CD4-positive, alpha-beta T cell treated with Interferon gamma for 1 hour (primary cell): ENCODE data around the gene STARD13.

Experiments
- DNase-seq: peaks from one replicate; pipeline ENCODE4 v3.0.0-alpha.2; 2020

Gene STARD13

DNA sequence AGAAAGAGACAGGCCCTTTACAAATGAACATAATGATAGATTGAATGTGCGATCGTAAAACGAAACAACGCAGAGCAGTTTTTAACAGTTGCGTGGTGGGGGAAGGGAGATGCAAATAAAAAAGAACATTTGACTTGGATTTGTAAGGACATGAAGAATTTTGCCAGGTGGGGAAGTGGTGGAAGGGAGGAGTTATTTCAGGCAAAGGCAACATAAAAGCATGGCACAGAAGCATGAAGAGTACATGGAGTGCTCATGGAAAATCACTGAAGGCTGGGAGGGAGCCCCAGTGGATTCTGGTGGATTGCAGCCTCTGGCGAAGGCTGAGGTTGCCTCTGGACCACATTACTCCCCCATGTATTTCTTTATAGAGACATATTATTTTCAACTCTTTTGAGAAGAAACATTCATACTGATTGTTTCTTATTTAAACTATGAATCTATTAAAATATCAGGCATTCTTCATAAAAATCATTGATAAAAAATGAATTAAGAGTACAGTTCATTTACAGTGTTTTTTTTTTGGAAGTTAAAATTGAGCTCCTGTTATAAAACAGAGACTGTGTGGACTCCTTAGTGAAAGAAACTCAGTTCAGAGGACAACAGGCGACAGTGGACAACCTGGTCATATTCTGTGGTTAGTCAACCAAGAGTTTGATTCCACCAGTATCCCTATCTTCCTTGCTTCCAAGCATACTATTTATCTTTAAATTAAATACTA lies 57.5 kb downstream of the STARD13 start:
- no peak for DNase-seq

GRCh38 chr13:33224686-33225085 lies 60.9 kb downstream of the STARD13 start:
- no peak for DNase-seq

DNA sequence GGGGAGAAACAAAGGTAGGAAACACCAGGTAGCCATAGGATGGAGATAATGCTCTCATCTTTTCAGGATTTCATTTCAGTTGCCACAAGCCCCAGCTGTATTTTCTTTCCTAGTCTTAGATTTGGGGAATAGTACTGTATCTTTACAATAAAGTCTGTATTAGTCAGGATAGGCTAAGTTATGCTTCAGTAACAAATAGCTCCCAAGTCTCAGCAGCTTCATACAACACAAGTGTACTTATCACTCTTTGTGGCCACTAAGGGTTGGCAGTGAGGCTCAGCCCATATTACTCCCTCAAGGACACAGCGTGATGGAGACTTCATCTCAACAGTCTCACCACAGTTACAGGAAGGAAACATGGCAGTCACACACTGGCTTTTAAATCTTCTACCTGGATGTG lies 61.4 kb downstream of the STARD13 start:
- DNase-seq: no peak

GRCh38 chr13:33219926-33220325 lies 65.6 kb downstream of the STARD13 start:
- no peak for DNase-seq

GRCh38 chr13:33218426-33218825 lies 67.1 kb downstream of the STARD13 start:
- DNase-seq: no peak

- DNase-seq: no peak
These were observed 67.5 kb downstream of the STARD13 start for GRCh38 chr13:33218020-33218419.

GRCh38 chr13:33217256-33217655 lies 68.3 kb downstream of the STARD13 start:
- DNase-seq: no peak

DNA sequence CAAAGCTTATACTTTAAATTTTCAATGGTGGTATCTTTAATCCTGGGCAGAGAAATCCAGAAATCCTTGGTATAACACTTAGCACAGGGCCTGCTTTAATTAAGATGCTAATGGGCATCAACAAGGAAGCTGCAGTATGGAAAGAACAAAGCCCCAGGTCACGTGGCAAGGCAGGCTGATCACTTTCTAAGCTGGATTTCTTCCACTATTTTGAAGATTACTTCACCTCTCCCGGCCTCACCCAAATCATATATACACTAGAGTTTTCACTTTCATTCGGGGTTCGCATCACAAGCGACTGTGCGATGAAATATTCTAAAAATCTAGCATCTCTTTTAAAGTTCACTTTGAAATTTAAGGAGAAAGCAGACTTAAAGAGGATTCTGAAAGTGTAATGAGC lies 71.8 kb downstream of the STARD13 start:
- DNase-seq: no peak

DNA sequence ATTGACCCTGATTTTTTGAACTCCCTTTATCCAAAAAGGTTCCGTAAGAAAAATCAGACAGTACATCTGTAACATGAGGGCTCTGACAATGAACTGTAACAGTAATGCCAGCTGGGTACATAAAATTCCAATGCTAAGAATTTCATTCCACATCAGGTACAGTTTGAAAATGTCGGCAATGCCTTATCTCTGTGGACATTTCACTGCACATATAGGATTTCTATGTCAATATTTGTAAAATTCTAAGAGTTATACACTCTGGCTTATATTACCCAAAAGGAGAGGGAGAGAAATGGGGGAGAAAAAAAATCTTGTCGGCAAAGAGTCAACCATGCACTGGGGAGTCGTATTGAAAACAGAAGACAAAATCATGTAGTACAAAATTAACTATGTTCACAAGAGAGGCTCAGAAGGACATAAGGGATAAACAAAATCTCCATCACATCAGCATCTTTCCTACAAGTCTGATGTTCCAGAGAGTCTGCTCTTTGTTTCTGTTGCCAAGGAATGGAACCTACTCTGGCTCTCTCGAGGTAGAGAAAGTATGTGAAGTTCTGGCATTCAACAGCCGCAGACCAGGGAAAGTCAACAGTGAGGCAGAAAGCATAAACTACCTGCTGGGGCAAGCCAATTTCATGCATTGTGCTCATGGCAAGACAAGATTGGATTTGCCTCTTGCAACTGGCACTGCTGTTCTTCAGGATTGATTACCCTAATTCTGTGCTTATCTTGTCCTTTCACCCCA lies 72.4 kb downstream of the STARD13 start:
- DNase-seq: no peak

DNA sequence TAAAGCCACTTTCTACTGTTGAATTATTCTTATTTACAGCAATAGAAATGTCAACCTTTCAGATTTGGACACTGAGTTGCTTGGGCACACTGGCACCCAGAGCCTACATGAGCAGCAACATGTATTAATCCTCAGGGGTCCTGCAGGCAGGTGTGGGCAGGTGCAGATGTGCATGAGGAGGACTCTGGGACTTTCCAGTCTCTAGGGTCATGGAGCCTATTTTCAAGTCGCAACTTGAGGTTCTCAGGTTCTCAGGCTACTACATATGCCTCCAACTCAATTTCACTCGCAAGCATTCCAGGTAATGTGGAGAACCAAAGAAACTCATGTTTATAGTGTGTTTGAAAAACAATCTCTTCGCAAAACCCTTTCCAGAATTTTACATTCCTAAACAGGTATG lies 73.2 kb downstream of the STARD13 start:
- DNase-seq: no peak

- no peak for DNase-seq
These were observed 75.5 kb downstream of the STARD13 start for GRCh38 chr13:33210090-33210489.

- DNase-seq: no peak
These were observed 77.0 kb downstream of the STARD13 start for GRCh38 chr13:33208290-33209220.

DNA sequence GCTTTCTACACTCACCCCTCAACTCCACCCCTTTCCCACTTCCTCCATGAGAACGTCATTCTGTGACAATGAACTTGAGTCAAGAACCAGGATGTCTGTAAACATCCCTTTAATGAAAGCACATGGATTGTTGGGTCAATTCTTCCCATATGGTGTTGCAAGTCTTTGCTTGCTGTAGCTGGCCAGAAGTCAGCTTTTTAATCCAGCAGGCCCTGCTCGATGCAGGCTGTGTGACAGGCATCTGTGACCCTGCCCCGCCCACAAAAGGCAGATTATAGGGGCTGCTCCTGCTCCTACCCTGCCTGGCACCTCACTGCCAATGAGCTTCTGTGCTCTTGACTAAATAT lies 78.0 kb downstream of the STARD13 start:
- no peak for DNase-seq

DNA sequence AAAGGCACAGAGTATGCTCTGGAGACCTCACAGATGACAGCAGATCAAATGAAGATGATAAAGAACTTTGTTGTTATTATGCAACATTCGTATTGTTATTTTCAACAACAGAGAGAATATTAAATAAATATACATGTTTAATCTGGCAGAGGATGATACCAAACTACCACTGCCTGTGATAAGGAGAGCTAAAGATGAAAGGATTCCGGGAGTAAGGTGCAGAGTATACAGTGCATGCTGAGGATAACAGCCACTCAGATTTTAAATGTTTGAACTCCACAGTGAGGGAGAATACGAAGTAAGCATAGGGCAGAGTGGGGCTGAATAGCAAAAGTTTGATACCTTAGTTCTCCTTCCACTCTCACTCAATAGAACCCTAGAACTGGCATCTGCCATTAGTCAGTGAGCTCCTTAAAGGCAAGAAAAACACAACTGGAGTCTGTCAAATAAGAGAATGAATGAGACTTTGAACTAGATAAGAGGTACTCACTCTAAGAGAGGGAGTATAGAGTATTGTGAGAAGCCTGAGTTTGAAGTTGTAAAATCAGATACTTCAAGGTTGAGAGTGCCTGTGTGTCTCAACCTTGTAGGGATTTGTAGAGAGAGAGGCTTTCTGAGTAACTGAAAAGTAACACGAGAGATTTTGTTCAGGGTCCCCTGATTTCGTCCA lies 78.5 kb downstream of the STARD13 start:
- DNase-seq: no peak

DNA sequence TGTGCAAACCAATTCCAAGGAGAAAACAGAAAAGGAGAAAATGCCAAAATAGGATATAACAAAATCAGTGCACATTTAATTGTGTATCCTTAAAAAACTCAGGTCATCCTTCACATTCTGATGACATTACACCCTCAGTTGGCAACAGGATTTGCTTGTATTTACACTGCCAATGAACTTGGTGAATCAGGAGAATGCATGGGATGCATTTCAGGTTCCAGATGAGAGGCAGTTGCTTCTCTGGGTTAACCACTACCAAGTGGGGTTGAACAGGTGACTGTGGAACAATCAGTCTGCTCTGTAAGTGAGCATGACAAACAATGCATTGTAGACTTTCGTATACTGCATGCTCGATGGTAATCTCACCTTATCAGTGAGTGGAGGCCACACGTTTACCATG lies 79.1 kb downstream of the STARD13 start:
- no peak for DNase-seq

DNA sequence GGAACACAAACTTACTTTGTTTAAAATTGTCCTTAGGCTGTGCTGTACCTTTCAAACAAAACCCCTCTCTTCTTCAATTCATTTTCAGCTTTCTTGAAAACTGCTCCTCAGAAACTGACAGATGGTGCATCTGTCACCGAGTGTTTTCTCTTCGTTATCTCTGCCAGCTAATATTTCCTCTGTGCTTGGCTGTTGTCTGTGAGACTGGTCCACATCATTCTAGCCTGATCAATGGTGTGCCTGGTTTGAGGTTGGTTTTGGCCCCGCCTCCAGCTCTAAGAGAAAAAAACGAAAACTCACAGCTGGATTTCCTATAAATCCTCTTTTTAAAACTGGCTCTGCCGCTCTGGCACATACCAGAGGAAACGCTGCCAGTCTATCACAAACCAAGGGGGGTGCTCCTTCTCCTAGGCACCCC lies 79.7 kb downstream of the STARD13 start:
- no peak for DNase-seq

- DNase-seq: no peak
These were observed 80.3 kb downstream of the STARD13 start for GRCh38 chr13:33205224-33205623.

- no peak for DNase-seq
These were observed 81.2 kb downstream of the STARD13 start for GRCh38 chr13:33204130-33204927.

DNA sequence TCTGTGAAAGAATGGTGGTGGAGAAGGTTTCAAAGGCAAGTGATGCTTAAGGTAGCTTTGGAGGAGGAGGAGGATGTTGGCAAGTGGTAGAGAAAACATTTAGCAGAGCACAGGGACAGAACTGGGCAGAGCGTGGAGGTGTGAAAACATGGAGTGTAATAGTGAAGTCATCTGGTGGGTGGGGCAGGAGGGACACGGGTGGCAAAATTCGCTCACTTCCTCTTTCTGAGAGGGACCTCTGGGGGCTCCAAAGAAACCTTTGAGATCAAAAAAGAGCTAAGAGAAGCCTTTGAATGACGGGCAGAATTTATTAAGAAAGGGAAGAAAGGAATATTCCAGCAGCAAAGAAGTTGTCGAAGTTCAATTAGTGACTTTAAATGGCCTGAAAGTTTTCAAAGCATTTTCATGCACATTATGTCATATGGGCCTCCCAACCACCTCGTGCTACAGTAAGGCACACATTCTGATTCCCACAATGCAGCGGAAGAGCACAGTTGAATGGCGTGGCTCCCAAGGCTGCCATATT lies 82.8 kb downstream of the STARD13 start:
- no peak for DNase-seq

- no peak for DNase-seq
These were observed 83.9 kb downstream of the STARD13 start for GRCh38 chr13:33201659-33202058.

DNA sequence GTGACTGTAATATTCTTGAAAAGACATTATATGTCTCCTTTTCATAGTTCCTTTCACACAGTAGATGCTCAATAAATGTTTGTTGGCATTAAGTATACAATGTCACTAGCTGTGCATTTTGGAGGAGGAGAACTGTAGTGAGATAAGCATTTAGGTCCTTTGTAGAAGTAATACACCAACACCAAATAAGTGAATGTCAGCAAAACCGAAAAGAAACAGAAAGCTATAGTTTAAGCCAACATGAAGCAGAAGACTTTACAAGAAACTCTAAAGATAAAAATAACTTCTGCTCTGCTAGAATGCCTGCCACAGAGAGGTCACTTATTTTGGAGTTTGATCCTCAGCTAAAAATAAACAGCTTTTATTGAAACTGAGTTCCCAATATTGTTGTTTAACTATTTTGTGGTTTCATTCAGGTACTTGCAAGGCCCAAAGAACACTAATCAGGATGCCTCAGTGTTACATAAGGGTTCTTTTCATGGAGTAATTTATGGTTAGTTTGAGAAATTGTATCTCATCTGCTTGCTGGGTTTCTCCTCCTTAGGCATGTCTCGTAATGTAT lies 86.2 kb downstream of the STARD13 start:
- no peak for DNase-seq
